MM.1S (cell line): ENCODE results near the gene CNTLN.
"Not testable (repeated sequence)": the region's sequence is repeated elsewhere in the genome, so short reads cannot be mapped to it uniquely, and the experiment has no call there.

Experiments
- EZH2 ChIP-seq: fragments of 300-600 bp; sonication (generic); optimal IDR thresholded peaks from 2 replicates; pipeline ENCODE3; 2017; ENCODE audit warnings: low read depth, mild to moderate bottlenecking, antibody characterized with exemption, low read length, mixed read lengths
- EZH2phosphoT487 ChIP-seq: fragments of 300-600 bp; sonication (generic); IDR thresholded peaks from 2 replicates; pipeline ENCODE4 v1.6.1; 2018; ENCODE audit warnings: antibody characterized with exemption, low read length
- TF ChIP-seq, protein P1 (sequence below): fragments of 300-600 bp; sonication (generic); IDR thresholded peaks from 2 replicates; pipeline ENCODE4 v1.5.1; 2016; ENCODE audit warnings: antibody characterized with exemption, low read length, mixed read lengths

DNA sequence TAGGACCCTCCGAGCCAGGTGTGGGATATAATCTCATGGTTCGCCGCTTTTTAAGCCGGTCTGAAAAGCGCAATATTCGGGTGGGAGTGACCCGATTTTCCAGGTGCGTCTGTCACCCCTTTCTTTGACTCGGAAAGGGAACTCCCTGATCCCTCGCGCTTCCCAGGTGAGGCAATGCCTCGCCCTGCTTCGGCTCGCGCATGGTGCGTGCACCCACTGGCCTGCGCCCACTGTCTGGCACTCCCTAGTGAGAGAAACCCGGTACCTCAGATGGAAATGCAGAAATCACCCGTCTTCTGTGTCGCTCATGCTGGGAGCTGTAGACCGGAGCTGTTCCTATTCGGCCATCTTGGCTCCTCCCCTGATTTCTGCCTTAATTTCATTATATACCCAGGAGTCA is 155.8 kb downstream of the CNTLN start:
- TF ChIP-seq, protein P1, sequence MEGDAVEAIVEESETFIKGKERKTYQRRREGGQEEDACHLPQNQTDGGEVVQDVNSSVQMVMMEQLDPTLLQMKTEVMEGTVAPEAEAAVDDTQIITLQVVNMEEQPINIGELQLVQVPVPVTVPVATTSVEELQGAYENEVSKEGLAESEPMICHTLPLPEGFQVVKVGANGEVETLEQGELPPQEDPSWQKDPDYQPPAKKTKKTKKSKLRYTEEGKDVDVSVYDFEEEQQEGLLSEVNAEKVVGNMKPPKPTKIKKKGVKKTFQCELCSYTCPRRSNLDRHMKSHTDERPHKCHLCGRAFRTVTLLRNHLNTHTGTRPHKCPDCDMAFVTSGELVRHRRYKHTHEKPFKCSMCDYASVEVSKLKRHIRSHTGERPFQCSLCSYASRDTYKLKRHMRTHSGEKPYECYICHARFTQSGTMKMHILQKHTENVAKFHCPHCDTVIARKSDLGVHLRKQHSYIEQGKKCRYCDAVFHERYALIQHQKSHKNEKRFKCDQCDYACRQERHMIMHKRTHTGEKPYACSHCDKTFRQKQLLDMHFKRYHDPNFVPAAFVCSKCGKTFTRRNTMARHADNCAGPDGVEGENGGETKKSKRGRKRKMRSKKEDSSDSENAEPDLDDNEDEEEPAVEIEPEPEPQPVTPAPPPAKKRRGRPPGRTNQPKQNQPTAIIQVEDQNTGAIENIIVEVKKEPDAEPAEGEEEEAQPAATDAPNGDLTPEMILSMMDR = not testable (repeated sequence)
- not testable (repeated sequence) for TF ChIP-seq EZH2, EZH2phosphoT487
